ENCODE results near the gene ZNF322. TPM values are rescaled to one million over a fixed set of nuclear protein-coding genes. Genes with fewer than 3 reads are reported as not detected.

ZNF322 gene
- total RNA-seq, 1 experiment from 2014 or later, result 22.5 TPM

- POLR2A ChIA-PET, result no interaction called here
- Mint-ChIP-seq H3K27me3 (ENCODE audit: insufficient read depth, unreplicated experiment) (peaks cover 16% of the 10 kb centered on the region), H3K27ac (ENCODE audit: unreplicated experiment) (peak overlapping the region; percentile 33), H3K36me3 (ENCODE audit: insufficient read depth, unreplicated experiment) (peaks cover 31% of the 10 kb centered on the region), H3K4me3 (ENCODE audit: unreplicated experiment) (peak overlapping the region; percentile 87), H3K4me1 (ENCODE audit: low read depth, unreplicated experiment) (peaks cover 7% of the 10 kb centered on the region), H3K9me3 (ENCODE audit: unreplicated experiment) (no peaks in the 10 kb centered on the region)
- H3K4me1 ChIP-seq, result no peaks in the 10 kb centered on the region
- no peaks in the 10 kb centered on the region for H3K36me3 ChIP-seq (ENCODE audit: control insufficient read depth, insufficient read depth, low read length)
- no peaks in the 10 kb centered on the region for H3K9me3 ChIP-seq
- intact Hi-C loops (cut with micrococcal nuclease; ENCODE audit: unreplicated experiment), result no loop called here
- CTCF ChIA-PET, result interaction anchor here (0.7 kb wide), 1 partner anchor 50 kb away, joined by 3 read pairs; no protein-coding TSS in a partner anchor
- DNase-seq, result no peak
- BruUV-seq (replicated peaks), result TSS peak; percentile 71
- H3K4me3 ChIP-seq (ENCODE audit: low read depth, low read length), result peak overlapping the region; percentile 56
- no peaks in the 10 kb centered on the region for H3K27me3 ChIP-seq (replicated peaks; ENCODE audit: control insufficient read depth, insufficient read depth, low read length)
- TF ChIP-seq CTCF (IDR thresholded peaks at IDR 0.05; ENCODE audit: insufficient read depth in 1 of 2, low read depth in 1 of 2, low read length in 1 of 2, severe bottlenecking in 1 of 2, unreplicated experiment in 1 of 2), result peak in 1 of 2 experiments; percentile 29
Observed at GRCh38 chr6:26660000-26660361, 435 bp upstream of the ZNF322 start.

DNA sequence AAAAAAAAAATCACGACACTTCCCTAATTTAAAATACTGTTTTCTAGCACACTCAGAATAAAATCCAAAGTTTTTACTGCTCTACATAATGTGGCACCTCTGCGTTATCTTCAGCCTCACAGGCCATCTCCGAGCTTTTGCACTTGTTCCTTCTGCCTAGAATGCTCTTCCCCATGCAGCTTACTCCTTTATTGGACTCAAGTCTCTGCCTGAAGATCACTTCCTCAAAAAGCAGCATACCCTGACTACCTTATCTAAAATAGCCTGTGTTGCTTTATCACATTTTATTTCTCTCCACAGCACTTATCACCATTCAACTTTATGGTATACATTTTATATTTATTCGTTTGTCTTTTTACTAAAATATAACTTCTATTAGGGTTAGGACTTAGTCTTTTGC, 2.3 kb downstream of the ZNF322 start:
- TF ChIP-seq CTCF (IDR thresholded peaks at IDR 0.05; ENCODE audit: insufficient read depth in 1 of 2, low read depth in 1 of 2, low read length in 1 of 2, severe bottlenecking in 1 of 2, unreplicated experiment in 1 of 2), result no peak
- H3K27ac Mint-ChIP-seq (ENCODE audit: unreplicated experiment), result no peak overlapping the region
- ChIA-PET POLR2A (no interaction called here), CTCF (interaction anchor here (0.7 kb wide), 1 partner anchor 52 kb away, joined by 8 read pairs; no protein-coding TSS in a partner anchor)
- intact Hi-C loops (cut with micrococcal nuclease; ENCODE audit: unreplicated experiment), result no loop called here
- Histone ChIP-seq H3K4me1 (no peaks in the 10 kb centered on the region), H3K27me3 (replicated peaks; ENCODE audit: control insufficient read depth, insufficient read depth, low read length) (no peaks in the 10 kb centered on the region), H3K36me3 (ENCODE audit: control insufficient read depth, insufficient read depth, low read length) (peaks cover 2% of the 10 kb centered on the region; the same call in 1 of the 2 replicates), H3K9me3 (no peaks in the 10 kb centered on the region), H3K4me3 (ENCODE audit: low read depth, low read length) (no peak overlapping the region)
- no peak for DNase-seq
- peaks cover 8% of the 10 kb centered on the region for H3K27me3 Mint-ChIP-seq (ENCODE audit: insufficient read depth, unreplicated experiment)
- no TSS peak for BruUV-seq (replicated peaks)
- H3K36me3 Mint-ChIP-seq (ENCODE audit: insufficient read depth, unreplicated experiment), result peaks cover 51% of the 10 kb centered on the region
- H3K4me1 Mint-ChIP-seq (ENCODE audit: low read depth, unreplicated experiment), result peaks cover 7% of the 10 kb centered on the region
- no peak overlapping the region for H3K4me3 Mint-ChIP-seq (ENCODE audit: unreplicated experiment)
- no peaks in the 10 kb centered on the region for H3K9me3 Mint-ChIP-seq (ENCODE audit: unreplicated experiment)

DNA sequence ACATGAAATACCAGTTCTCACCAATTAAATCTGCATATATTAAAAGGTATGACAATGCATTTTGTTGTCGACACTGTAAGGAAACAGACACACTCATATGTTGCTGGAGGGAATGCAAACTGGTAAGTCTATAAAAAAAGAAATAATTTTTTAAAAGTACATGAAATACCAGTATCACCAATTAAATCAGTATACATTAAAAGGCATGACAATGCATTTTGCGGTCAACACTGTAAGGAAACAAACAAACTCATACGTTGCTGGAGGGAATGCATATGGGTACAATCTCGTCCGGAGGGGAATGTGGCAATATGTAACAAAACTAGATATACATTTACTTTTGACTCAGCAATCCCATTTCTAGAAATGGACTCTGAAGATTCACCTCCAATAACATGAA, 6.5 kb downstream of the ZNF322 start:
- CTCF ChIA-PET, result no interaction called here
- POLR2A ChIA-PET, result no interaction called here
- H3K27me3 Mint-ChIP-seq (ENCODE audit: insufficient read depth, unreplicated experiment), result no peaks in the 10 kb centered on the region
- H3K4me1 Mint-ChIP-seq (ENCODE audit: low read depth, unreplicated experiment), result no peaks in the 10 kb centered on the region
- no TSS peak for BruUV-seq (replicated peaks)
- peaks cover 51% of the 10 kb centered on the region for H3K36me3 Mint-ChIP-seq (ENCODE audit: insufficient read depth, unreplicated experiment)
- Histone ChIP-seq H3K36me3 (ENCODE audit: control insufficient read depth, insufficient read depth, low read length) (peaks cover 2% of the 10 kb centered on the region; the same call in 1 of the 2 replicates), H3K4me1 (no peaks in the 10 kb centered on the region), H3K27me3 (replicated peaks; ENCODE audit: control insufficient read depth, insufficient read depth, low read length) (no peaks in the 10 kb centered on the region), H3K9me3 (0 out of 2 replicates have a peak, but pooled peaks cover 4% of the 10 kb centered on the region), H3K4me3 (ENCODE audit: low read depth, low read length) (no peak overlapping the region)
- H3K27ac Mint-ChIP-seq (ENCODE audit: unreplicated experiment), result no peak overlapping the region
- intact Hi-C loops (cut with micrococcal nuclease; ENCODE audit: unreplicated experiment), result no loop called here
- H3K9me3 Mint-ChIP-seq (ENCODE audit: unreplicated experiment), result peaks cover 9% of the 10 kb centered on the region
- no peak for TF ChIP-seq CTCF (IDR thresholded peaks at IDR 0.05; ENCODE audit: insufficient read depth in 1 of 2, low read depth in 1 of 2, low read length in 1 of 2, severe bottlenecking in 1 of 2, unreplicated experiment in 1 of 2)
- H3K4me3 Mint-ChIP-seq (ENCODE audit: unreplicated experiment), result no peak overlapping the region
- DNase-seq, result no peak
